ENCODE data around the gene TMEM266. TPM values are rescaled to one million over a fixed set of nuclear protein-coding genes. Genes with fewer than 3 reads are reported as not detected.
"Not testable (repeated sequence)": the region's sequence is repeated elsewhere in the genome, so short reads cannot be mapped to it uniquely, and the experiment has no call there.

Gene TMEM266, protein sequence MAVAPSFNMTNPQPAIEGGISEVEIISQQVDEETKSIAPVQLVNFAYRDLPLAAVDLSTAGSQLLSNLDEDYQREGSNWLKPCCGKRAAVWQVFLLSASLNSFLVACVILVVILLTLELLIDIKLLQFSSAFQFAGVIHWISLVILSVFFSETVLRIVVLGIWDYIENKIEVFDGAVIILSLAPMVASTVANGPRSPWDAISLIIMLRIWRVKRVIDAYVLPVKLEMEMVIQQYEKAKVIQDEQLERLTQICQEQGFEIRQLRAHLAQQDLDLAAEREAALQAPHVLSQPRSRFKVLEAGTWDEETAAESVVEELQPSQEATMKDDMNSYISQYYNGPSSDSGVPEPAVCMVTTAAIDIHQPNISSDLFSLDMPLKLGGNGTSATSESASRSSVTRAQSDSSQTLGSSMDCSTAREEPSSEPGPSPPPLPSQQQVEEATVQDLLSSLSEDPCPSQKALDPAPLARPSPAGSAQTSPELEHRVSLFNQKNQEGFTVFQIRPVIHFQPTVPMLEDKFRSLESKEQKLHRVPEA
- not detected in 2 replicates for total RNA-seq

DNA sequence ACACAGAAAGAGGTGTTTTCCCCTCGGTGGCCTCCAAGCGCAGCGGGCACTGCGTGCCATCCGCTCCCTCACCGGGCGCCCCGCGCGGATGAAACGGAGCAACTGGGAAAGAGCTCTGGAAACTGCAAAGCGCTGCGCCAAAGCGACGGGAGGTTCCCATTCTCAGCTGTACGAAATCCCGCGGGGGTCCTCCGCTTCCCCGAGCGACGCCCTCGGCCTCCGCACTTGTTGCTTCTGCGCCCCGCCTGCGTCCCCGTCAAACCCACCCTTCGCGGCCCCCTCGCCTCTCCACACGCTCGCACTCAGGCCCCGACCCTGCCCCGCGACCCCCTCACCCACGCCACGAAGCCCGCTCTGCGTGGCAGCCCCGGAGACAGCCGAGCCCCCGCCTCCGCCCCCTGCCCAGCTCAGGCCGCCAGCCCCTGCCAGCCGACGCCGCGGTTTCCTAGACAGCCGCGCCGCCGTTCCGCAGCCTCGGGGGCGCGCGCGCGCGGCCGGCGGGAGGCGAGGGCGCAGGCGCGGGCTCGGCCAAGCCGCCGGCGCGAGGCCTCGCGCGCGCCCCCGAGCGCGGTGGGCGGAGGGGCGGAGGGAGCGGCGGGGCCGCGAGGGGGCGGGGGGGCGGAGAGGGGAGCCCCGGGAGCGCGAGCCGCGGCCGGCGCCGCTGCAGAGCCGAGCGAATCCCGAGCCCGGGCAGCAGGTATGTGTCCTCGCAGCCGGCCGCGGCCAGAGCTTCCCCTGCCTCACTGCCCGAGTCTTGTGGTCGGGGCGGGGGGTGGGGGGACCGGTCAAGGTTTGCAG is at the start of gene TMEM266:
Gene TMEM266, plus strand, starts transcription at position 666 of the 798 bp plus-strand sequence. CDS start 74,279 bp downstream, outside the sequence.
- H3K27me3 Mint-ChIP-seq: peaks cover 66% of the 10 kb centered on the region

DNA sequence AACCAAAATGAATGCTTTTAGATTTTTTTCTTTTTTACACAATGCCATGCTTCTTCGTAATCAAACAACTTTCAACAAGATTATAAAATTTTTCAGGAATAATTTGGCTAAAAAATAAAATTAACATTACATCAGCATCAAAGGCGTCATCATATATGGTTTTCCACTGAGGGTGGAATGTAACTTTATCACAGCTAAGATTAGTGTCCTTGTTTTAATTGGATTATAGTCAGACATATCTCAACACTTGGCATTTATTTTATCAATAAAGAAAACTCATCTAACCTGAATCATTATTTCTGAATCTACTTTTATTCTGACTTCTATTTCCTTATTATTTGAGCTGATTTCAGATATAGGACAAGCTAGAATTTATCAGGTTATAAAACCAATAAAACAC is 49.2 kb upstream of the TMEM266 start:
- Mint-ChIP-seq H3K4me1 (peaks cover 2% of the 10 kb centered on the region), H3K27me3 (peaks cover 44% of the 10 kb centered on the region), H3K9me3 (peaks cover 6% of the 10 kb centered on the region), H3K36me3 (ENCODE audit: low read depth) (no peaks in the 10 kb centered on the region), H3K27ac (no peak overlapping the region), H3K4me3 (no peak overlapping the region)
- intact Hi-C loops (cut with micrococcal nuclease): no loop called here
- no peak for DNase-seq

More for the DNA sequence above, at the start of gene TMEM266:
- Mint-ChIP-seq H3K36me3 (ENCODE audit: low read depth) (no peaks in the 10 kb centered on the region), H3K4me3 (peak within 1 kb of the TSS; percentile 75), H3K27ac (peak within 1 kb of the TSS; percentile 14), H3K4me1 (peaks cover 12% of the 10 kb centered on the region), H3K9me3 (no peaks in the 10 kb centered on the region)
- intact Hi-C loops (cut with micrococcal nuclease): loop anchor here (5.0 kb wide), 2 partner anchors 93 to 278 kb away; partner anchors contain the start of gene ISL2
- DNase-seq: peak; percentile 75

DNA sequence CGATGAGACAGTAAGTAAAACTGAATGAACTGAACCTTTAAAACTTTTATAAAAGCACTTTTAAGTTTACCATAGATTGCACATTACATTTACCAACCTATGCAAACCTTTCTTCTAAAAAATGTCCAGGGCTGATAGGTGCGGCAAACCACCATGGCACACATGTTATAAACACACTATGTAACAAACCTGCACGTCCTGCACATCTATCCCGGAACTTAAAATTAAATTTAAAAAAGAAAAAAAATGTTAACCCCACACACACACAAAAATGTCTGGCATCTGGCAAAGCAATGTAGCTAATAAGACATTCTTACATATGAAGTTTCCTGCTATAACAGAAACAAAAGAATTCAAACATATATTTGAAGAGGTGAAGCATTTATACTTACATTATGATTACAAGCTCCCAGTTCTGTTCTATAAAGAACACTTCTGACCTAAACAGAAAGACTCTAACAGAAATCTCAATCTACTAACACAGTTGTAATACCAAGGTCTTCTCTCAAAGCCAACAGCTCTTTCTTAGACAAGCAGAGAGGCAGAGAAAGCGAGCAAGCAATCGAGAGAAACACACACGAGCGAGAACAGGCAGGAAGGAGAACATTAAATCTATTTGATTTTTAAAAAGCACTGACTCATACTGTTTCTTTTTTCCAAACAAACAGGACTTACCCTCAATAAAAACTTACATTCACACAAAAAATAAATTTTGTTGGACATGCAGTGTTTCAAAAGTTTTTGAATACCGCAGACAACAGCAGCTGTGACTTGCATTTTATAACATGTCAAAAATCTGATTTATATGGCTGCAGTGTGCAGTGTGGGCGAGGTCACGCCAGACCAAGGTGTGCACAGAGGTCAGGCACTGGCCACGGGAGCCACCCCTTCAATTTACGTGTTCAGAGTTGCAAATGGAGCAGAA is 47.9 kb upstream of the TMEM266 start, which contains the start of gene NRG4:
Gene NRG4, minus strand, starts transcription at position 798 of the 925 bp plus-strand sequence. CDS start 1,194 bp downstream, outside the sequence.
- peaks cover 44% of the 10 kb centered on the region for H3K27me3 Mint-ChIP-seq
- no peak within 1 kb of the TSS for H3K27ac Mint-ChIP-seq
- peaks cover 12% of the 10 kb centered on the region for H3K9me3 Mint-ChIP-seq
- intact Hi-C loops (cut with micrococcal nuclease): no loop called here
- no peaks in the 10 kb centered on the region for H3K36me3 Mint-ChIP-seq (ENCODE audit: low read depth)
- DNase-seq: no peak
- peaks cover 2% of the 10 kb centered on the region for H3K4me1 Mint-ChIP-seq
- no peak within 1 kb of the TSS for H3K4me3 Mint-ChIP-seq

DNA sequence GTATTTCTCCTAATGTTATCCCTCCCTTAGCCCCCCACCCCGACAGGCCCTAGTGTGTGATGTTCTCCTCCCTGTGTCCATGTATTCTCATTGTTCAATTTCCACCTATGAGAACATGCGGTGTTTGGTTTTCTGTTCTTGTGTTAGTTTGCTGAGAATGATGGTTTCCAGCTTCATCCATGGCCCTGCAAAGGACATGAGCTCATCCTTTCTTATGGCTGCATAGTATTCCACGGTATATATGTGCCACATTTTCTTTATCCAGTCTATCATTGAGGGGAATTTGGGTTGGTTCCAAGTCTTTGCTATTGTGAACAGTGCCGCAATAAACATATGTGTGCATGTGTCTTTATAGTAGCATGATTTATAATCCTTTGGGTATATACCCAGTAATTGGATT is 46.3 kb upstream of the TMEM266 start:
- Mint-ChIP-seq H3K9me3 (peaks cover 22% of the 10 kb centered on the region), H3K27me3 (peaks cover 41% of the 10 kb centered on the region)
- H3K36me3 Mint-ChIP-seq (ENCODE audit: low read depth); H3K27ac Mint-ChIP-seq; H3K4me1 Mint-ChIP-seq; H3K4me3 Mint-ChIP-seq; intact Hi-C loops (cut with micrococcal nuclease); DNase-seq: not testable (repeated sequence)

DNA sequence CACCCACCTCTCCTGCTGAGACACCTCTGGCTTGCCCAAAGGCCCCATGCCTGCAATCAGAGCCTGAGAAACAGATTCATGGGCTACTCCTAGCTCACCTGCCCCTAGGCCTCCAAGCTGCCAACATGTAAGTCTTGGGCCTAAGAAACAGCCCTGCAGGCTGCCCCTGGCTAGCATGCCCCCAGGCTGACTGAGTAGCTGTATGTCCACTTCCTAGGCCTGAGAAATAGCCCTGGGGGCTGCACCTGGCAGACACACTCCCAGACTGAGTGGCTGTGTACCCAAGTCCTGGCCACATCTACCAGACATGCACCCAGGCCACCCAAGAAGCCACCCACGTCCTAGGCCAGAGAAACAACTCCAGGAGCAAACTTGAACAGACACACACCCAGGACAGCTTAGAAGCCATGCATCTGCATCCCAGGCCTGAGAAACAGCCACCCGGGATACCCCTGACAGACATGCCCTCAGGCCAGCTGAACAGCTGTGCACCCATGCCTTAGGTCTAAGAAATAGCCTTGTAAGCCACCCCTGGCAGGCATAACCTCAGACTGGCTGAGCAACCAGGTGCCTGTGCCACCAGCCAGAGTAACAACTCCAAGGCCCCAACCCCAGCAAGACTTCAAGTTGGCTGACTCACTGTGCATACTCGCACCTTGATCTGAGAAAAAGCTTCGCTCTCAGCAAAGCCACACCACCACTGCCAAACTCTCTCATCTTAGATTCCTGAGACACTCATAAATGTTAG is 35.6 kb upstream of the TMEM266 start:
- no peak overlapping the region for H3K4me3 Mint-ChIP-seq
- intact Hi-C loops (cut with micrococcal nuclease): no loop called here

DNA sequence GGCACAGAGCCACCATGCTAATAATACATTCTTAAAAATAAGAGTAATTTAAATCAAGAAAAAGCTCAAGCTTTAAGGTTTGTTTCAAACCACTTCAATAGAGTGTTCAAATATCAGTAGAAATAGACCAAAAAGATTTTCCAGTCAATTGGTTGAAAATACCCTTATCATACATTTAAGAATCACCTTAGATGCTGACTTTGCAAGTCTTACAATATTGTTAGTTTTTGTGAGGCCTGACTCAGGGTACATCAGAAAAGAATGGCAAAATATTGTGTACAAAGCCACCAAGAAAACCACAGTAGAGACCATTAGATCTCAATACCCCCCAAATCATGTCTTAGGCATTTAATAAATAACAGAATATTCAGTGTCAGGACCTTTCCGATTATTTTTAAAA is 27.7 kb upstream of the TMEM266 start:
- no peak overlapping the region for H3K4me3 Mint-ChIP-seq

More for the DNA sequence above, 35.6 kb upstream of the TMEM266 start:
- Mint-ChIP-seq H3K27me3 (peaks cover 9% of the 10 kb centered on the region), H3K9me3 (peaks cover 11% of the 10 kb centered on the region), H3K36me3 (ENCODE audit: low read depth) (no peaks in the 10 kb centered on the region), H3K27ac (no peak overlapping the region), H3K4me1 (no peaks in the 10 kb centered on the region)
- DNase-seq: no peak

DNA sequence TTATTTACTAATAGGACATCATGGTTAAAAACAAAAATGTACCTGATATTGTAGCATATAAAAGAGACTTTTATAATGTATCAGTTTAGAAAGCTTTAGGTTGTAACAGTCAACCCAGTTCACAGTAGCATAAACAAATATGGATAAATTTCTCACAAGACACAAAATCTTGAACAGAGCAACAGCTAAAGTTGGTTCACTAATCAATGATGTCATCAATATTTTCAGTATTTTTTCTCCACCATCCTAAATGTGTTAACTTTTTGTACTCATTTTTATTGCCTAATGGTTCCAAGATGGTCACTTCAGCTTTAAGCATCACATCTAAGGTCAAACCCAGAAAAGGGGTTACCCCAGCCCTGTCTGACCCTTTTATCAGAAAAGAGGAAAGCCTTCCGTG is 26.3 kb upstream of the TMEM266 start:
- Mint-ChIP-seq H3K4me3 (no peak overlapping the region), H3K27me3 (peaks cover 28% of the 10 kb centered on the region), H3K9me3 (no peaks in the 10 kb centered on the region), H3K27ac (no peak overlapping the region), H3K4me1 (no peaks in the 10 kb centered on the region), H3K36me3 (ENCODE audit: low read depth) (no peaks in the 10 kb centered on the region)
- intact Hi-C loops (cut with micrococcal nuclease): no loop called here
- no peak for DNase-seq

More for the DNA sequence above, 27.7 kb upstream of the TMEM266 start:
- intact Hi-C loops (cut with micrococcal nuclease): no loop called here
- H3K9me3 Mint-ChIP-seq: no peaks in the 10 kb centered on the region
- H3K4me1 Mint-ChIP-seq: no peaks in the 10 kb centered on the region
- no peak for DNase-seq
- H3K36me3 Mint-ChIP-seq (ENCODE audit: low read depth): no peaks in the 10 kb centered on the region
- H3K27ac Mint-ChIP-seq: no peak overlapping the region
- H3K27me3 Mint-ChIP-seq: peaks cover 31% of the 10 kb centered on the region

DNA sequence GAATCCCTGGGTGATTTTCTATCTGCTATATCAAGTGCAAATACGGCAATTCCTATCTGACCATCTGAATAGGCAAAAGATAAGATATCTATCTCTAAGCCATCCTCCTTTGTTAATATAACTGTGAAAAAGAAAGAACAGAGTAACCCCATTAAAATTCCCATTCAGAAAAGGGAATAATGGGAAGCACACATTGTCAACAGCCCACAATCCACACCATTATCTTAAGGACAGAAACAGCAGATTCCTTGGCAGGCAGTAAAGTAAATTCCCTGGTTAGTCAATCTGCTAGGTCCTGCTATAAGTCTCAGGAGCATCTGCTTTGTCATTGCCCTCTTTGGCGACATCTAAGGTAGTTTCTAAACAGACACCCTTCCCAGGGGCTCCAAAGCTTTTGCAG is 25.7 kb upstream of the TMEM266 start:
- H3K36me3 Mint-ChIP-seq (ENCODE audit: low read depth): no peaks in the 10 kb centered on the region
- no peak overlapping the region for H3K27ac Mint-ChIP-seq
- no peak for DNase-seq
- no peak overlapping the region for H3K4me3 Mint-ChIP-seq
- peaks cover 32% of the 10 kb centered on the region for H3K27me3 Mint-ChIP-seq
- intact Hi-C loops (cut with micrococcal nuclease): no loop called here
- no peaks in the 10 kb centered on the region for H3K4me1 Mint-ChIP-seq
- no peaks in the 10 kb centered on the region for H3K9me3 Mint-ChIP-seq

DNA sequence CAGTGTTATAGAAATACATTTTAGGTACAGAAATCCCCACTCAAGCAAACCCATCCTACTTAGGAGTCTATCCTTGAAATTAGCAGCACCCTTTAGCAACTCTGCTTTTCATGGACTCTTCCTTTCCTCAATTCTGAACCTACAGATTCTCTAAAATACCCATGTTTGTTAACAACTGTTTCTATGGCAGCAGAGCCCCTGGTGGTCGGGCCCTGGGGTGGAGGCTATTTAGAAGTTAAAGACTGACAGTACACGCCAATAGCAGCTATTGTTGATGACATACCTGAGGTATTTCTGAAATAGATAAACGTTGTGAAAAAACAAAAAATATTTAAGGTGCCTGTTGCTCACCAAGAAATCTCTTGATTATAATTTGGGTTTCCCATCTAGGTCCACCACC is 24.2 kb upstream of the TMEM266 start:
- Mint-ChIP-seq H3K27ac (no peak overlapping the region), H3K4me1 (no peaks in the 10 kb centered on the region), H3K4me3 (no peak overlapping the region), H3K27me3 (peaks cover 29% of the 10 kb centered on the region), H3K9me3 (no peaks in the 10 kb centered on the region), H3K36me3 (ENCODE audit: low read depth) (no peaks in the 10 kb centered on the region)
- intact Hi-C loops (cut with micrococcal nuclease): no loop called here
- DNase-seq: no peak

DNA sequence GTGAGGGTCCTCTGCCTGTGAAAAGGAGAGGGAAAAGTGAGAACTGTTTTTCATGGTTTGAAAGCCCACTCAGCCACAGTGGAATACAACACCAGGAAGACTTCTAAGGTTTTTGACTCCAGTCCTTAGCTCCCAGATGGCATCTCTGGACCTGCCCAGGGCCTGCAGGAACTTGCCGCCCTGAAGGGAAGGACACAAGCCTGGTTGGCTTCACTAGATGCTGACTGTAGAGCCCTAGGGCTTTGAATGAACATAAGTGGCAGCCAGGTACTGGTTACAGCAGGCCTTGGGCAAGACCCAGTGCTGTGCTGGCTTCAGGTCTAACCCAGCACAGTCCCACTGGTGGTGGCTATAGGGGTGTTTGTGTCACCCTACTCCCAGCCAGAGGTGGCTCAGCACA is 21.3 kb upstream of the TMEM266 start:
- Mint-ChIP-seq H3K27ac (no peak overlapping the region), H3K4me3 (no peak overlapping the region), H3K27me3 (peaks cover 44% of the 10 kb centered on the region), H3K4me1 (no peaks in the 10 kb centered on the region), H3K9me3 (peaks cover 5% of the 10 kb centered on the region), H3K36me3 (ENCODE audit: low read depth) (no peaks in the 10 kb centered on the region)
- DNase-seq: no peak
- intact Hi-C loops (cut with micrococcal nuclease): no loop called here

DNA sequence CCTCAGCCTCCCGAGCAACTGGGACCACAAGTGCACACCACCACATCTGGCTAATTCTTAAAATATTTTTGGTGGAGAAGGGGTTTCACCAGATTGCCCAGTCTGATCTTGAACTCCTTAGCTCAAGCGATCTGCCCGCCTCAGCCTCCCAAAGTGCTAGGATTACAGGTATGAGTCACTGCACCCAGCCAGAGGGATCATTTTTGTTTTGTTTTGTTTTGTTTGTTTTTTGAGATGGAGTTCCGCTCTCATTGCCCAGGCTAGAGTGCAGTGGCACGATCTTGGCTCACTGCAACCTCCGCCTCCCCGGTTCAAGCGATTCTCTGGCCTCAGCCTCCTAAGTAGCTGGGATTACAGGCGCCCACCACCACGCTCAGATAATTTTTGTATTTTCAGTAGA is 5.6 kb upstream of the TMEM266 start:
- H3K9me3 Mint-ChIP-seq; H3K36me3 Mint-ChIP-seq (ENCODE audit: low read depth); H3K4me1 Mint-ChIP-seq; intact Hi-C loops (cut with micrococcal nuclease); H3K4me3 Mint-ChIP-seq; H3K27ac Mint-ChIP-seq: not testable (repeated sequence)
- peaks cover 34% of the 10 kb centered on the region for H3K27me3 Mint-ChIP-seq
- peak; percentile 35 for DNase-seq

DNA sequence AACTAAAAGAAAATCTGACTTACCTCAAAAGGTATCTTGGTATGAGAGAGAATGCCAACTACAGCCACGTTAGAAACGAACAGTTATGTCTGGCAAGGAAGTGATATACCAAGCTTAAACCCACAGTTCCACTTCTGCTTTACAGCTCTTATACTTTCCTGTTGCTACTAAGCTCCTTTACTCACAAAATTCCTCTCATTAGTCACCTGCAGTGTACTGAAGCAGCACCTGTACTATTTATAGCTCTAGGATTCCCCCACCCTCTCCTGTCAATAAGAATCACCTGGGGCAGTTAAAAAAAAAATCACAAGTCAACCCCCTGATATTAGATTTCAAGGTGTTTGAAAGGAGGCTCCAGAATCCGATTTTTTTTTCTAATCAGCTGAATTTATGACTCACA is 2.9 kb upstream of the TMEM266 start:
- Mint-ChIP-seq H3K27ac (no peak overlapping the region), H3K36me3 (ENCODE audit: low read depth) (no peaks in the 10 kb centered on the region), H3K9me3 (no peaks in the 10 kb centered on the region), H3K4me3 (no peak overlapping the region), H3K27me3 (peaks cover 52% of the 10 kb centered on the region), H3K4me1 (peaks cover 8% of the 10 kb centered on the region)
- intact Hi-C loops (cut with micrococcal nuclease): loop anchor here (1.0 to 5.0 kb wide), 2 partner anchors 82 to 95 kb away; no protein-coding TSS in a partner anchor
- DNase-seq: no peak
